ENCODE data around the gene LRFN2.

The LRFN2 gene

GRCh38 chr6:40471243-40471642 lies 115.9 kb downstream of the LRFN2 start:
- no peak for DNase-seq

- no peak for DNase-seq
Measured at GRCh38 chr6:40469323-40469722, 117.8 kb downstream of the LRFN2 start.

GRCh38 chr6:40466986-40467539 lies 120.1 kb downstream of the LRFN2 start:
- no peak for DNase-seq

GRCh38 chr6:40461643-40462042 lies 125.5 kb downstream of the LRFN2 start:
- DNase-seq = no peak

GRCh38 chr6:40460380-40460779 lies 126.8 kb downstream of the LRFN2 start:
- no peak for DNase-seq

DNA sequence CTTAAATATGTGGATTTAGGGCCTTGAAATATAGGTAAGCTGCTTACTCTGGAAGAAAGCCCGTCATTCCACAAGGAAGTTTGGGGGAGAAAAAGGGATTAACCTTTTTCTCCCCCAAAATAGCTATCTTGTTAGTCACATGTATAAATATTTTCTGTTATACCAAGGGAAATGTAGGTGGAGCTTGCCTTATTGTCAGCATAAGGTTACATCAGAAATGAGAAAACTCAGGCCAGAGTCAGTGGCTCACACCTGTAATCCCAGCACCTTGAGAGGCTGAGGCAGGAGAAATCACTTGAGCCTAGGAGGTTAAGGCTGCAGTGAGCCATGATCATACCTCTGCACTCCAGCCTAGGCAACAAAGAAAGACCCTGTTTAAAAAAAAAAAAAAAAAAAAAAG lies 129.9 kb downstream of the LRFN2 start:
- no peak for DNase-seq

DNA sequence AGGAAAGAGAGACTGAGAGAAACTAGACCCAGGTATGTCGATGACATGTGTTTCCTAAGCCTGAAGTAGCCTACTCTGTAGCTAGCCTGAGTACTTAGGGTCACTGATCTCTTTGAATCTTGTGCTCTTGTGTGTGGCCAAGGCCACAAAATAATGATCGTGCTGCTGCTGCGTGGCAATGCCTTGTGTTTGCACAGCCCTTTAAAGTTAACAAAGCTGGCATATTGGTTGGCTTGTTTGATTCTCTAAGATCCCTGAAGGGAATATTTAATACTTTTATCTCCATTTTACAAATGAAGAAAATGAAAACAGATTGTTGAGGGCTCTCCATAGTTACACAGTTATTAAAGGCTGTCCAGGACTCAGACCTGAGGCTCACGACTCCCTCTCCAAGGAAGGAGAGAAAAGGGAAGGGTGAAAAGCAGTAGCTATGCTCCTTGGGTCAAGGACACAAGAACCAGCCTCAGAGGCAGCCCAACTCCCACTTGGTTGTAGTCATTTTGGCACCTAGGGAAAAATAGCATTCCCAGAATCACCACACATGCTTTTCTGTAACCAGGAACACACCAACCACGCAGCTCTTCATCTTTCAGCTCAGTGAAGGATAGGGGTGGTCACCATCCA lies 130.7 kb downstream of the LRFN2 start:
- no peak for DNase-seq

GRCh38 chr6:40455686-40456389 lies 131.3 kb downstream of the LRFN2 start:
- DNase-seq = no peak

GRCh38 chr6:40450483-40450882 lies 136.7 kb downstream of the LRFN2 start:
- no peak for DNase-seq

DNA sequence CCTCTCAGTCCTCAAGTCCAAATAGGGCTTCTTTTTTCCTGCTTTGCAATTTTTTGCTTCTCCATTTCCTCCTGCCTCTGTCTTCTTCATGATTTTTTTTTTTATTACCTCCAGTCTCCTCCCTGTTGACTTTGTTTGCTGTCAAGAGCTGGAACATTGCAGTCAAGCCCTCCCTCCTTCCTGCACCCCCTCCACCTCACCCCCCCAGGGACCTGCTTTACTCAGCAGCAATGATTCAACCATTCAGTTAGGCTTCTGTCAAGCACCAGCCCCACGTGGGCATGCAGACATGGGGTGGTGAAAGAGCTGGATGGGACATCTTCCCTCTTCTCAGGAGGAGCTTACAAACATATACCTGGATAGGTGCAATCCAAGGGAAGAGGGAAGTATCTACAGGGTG lies 142.4 kb downstream of the LRFN2 start:
- DNase-seq = no peak

- DNase-seq = no peak
Measured at GRCh38 chr6:40444312-40444711, 142.9 kb downstream of the LRFN2 start.

- no peak for DNase-seq
Measured at GRCh38 chr6:40443842-40444241, 143.3 kb downstream of the LRFN2 start.

- no peak for DNase-seq
Measured at GRCh38 chr6:40442591-40442990, 144.6 kb downstream of the LRFN2 start.

- DNase-seq = no peak
Measured at GRCh38 chr6:40441150-40441549, 146.0 kb downstream of the LRFN2 start.

DNA sequence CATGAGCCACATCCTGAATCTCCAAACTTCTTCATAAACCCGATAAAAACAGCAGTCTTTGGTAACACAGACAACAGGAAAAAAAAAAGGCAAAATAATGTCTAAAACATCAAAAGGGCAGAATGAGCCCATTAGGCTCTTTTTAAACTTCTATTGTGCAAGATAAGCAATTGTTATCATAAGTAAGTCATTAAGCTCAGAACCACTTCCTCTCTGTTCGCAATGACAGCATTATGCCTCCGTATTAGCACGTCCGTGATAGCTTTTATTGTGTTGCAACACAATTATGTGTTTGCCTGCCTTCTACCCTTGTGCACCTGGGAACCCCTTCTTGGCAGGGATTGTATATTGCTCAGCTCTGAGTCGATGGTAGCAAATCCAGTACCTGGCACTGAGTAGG lies 147.1 kb downstream of the LRFN2 start:
- no peak for DNase-seq

- DNase-seq = no peak
Measured at GRCh38 chr6:40439026-40439800, 148.0 kb downstream of the LRFN2 start.

DNA sequence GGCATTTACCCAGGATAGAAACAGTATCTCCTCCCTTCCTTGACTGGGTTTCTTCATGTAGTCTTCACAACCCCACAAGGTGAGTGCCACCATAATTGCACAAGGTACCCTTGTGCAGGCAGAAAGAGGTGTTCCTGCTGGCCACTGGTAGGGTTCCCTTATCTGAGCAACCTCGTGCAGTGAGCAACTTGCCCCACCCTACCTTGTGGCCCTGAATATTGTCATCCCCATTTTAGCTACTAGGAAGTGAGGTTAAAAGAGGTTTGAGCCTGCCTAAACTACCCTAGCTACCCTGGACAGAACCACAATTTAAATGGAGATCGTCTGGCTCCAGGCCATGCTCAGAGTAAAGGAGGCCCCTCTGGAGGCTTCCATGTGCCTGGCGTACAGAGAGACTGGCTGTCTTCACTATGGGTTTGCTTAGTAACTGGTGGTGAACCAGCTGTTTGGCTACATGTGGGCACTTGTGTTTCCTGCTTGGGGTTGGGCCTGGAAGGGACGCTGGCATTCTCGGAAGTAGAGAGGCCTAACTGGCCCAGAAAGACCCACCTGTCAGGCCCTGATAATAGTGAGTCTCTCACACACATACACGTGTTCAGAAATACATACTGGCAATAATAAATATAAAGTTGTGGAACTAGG lies 148.8 kb downstream of the LRFN2 start:
- DNase-seq = no peak

GRCh38 chr6:40437631-40438030 lies 149.5 kb downstream of the LRFN2 start:
- no peak for DNase-seq

DNA sequence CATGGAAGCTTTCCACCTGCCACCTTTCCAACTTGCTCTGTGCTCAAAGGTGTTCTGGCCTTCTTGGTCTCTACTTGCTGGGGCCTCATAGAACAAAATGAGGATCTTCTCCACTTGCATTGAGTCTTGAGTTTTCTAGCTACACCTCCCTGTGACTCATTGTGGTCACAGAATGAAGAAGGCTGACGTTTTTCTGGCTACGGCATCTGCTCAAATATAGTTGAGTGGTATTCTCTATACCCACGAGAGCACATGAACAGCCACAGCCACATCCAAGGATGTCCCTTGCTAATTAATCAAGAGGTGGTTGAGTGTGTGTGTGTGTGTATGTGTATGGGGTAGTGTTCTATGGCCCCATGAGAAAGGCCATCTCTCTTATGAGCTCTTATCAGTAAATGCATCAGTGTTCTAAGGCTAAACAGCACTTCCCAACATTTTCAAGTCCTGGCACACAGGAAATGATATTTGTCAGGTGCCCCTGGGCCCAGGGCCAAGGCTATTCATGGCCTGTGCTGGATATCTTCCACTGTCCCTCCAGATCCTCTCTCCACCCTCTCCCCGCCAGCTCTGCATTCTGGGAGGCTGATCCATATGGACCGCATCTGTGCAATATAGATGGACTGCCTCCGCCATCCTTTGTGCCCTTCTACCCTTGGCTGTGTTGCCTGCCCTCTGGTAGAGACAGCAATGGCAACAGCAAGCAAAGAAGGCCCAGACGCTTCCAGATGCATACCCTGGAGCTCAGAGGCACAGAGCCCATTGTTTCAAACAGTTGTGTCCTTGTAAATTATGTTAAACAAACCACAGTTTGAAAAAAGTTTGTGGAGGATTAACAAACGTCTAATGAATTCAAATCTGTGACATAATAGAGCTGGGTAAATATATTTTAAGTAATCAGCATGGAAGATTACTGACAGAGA lies 150.2 kb downstream of the LRFN2 start:
- peak; percentile 37 to 45 for DNase-seq

DNA sequence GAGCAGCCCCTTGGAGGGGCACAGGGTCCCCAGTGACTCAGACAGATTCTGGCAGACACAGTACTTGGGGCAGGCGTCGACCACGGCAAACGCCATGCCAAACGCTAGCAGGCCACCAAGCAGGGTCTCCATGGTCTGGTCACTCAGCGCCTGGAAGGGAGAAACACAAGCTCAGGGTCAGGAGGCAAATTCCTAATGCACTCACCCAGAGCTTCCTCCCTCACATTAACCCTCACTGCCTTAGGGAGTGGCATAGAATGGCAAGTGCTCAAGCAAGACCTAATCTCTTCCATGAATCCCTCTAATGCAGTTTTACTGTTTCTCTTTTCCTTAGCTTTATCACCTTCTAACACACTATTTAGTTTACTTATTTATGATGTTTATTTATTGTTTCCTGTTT lies 154.2 kb downstream of the LRFN2 start:
- DNase-seq = no peak

DNA sequence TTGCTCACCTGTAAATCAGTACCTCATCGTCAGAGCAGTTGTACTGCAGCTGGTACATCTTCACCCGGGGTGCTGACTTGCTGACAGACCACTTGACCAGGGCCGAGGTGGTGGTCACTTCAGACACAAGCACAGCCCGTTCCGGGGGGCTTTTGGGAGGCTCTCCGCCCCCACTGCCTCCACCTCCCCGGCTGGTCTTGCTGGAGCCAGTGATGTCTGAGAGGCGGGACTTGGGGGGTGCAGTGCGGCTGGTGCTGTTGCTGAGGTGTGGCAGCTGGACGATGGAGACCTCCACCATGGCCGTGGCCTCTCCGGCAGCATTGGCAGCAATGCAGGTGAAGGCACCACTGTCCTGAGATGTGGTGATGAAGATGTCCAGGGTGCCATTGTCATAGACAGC lies 155.5 kb downstream of the LRFN2 start:
- no peak for DNase-seq

DNA sequence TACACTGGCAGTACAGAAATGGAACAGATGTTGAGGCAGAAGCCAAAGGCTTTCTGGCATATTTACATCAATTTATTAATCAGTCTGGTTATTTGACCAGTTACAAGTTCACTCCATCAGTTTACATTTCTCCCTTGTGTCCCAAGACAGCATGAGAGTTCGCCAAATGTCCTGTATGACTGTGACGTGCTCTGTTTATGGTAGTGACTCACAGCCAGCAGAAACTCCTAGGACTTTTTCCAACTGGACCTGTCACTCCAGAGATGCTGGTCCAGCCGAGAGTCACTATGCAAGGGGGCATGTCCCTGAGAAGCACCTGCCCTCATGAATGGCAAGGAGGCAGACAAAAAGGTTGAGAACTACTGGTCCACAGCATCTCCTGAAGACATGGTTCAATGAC lies 160.0 kb downstream of the LRFN2 start:
- no peak for DNase-seq

All from hippocampal formation (tissue), 2 donors.